ENCODE results near the gene SEMA3A.

SEMA3A gene

DNA sequence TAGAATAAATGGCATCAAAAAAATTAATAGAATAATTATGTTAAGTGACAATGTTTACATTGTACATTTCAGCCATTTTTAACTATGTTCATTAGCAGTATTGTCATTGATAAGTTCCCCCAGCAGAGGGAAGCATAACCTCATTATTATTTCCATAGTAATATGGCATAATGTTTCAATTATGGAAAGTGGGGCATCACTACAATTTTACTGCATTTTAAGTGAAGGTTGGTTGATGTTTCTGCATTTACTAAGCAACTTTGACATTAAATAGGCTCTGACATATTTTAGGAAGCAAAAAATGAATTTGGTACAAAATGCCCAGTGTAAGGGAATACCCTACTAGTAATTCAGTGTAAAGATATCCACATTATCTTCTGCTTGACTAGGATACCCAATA lies 218.3 kb downstream of the SEMA3A start:
- Histone ChIP-seq H3K4me1 (ENCODE audit: insufficient read depth, low read length) (no peaks in the 10 kb centered on the region), H3K9me3 (ENCODE audit: insufficient read depth, low read depth, low read length) (no peaks in the 10 kb centered on the region), H3K9ac (ENCODE audit: low read depth, low read length) (no peak overlapping the region), H3K27ac (ENCODE audit: low read depth, low read length) (no peak overlapping the region), H3K36me3 (ENCODE audit: insufficient read depth, low read length) (peaks cover 39% of the 10 kb centered on the region), H3K4me3 (ENCODE audit: low read length) (no peak overlapping the region), H3K27me3 (ENCODE audit: insufficient read depth, low read length) (no peaks in the 10 kb centered on the region)

DNA sequence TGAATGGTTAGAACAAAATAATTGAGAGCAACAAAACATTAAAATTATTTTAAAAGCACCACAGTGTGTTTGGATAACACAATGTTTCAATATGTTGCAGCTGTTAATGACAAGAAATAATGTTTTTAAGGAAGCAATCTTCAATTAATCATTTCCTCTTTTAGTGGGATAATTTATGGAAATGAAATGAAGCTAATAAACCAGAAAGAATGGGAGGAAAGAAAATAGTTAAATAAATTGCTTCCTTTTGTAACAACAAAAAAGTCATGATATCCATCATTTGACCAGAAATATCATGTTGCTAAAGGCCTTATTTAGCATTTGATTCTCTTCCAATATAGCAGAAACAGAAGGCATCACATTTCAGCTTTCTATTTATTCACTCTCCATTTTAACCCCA lies 224.5 kb downstream of the SEMA3A start:
- no peaks in the 10 kb centered on the region for H3K9me3 ChIP-seq (ENCODE audit: insufficient read depth, low read depth, low read length)
- H3K4me3 ChIP-seq (ENCODE audit: low read length), result no peak overlapping the region
- H3K9ac ChIP-seq (ENCODE audit: low read depth, low read length), result no peak overlapping the region
- H3K4me1 ChIP-seq (ENCODE audit: insufficient read depth, low read length), result no peaks in the 10 kb centered on the region
- H3K27me3 ChIP-seq (ENCODE audit: insufficient read depth, low read length), result no peaks in the 10 kb centered on the region
- H3K36me3 ChIP-seq (ENCODE audit: insufficient read depth, low read length), result peaks cover 4% of the 10 kb centered on the region; the same call in 1 of the 2 replicates
- no peak overlapping the region for H3K27ac ChIP-seq (ENCODE audit: low read depth, low read length)

DNA sequence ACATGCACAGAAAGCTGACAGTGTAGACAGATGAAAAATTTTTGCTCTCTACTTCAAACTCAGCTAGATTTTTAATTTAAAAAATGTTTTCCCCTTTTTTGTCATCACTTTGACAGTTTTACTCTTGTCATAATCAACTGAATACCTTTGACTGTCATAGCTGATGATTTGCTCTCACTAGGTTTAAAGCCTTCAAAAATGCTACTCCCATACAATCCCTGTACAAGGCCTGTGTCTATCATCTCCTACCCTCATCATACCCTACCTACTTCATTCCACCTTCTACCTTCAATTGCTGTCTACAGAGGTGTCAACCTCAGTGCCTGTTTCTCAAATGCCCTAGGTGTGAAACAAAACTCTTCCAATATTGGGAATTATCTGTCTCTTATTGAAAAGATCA lies 230.3 kb downstream of the SEMA3A start:
- Histone ChIP-seq H3K4me1 (ENCODE audit: insufficient read depth, low read length) (no peaks in the 10 kb centered on the region), H3K4me3 (ENCODE audit: low read length) (no peak overlapping the region), H3K9me3 (ENCODE audit: insufficient read depth, low read depth, low read length) (no peaks in the 10 kb centered on the region), H3K9ac (ENCODE audit: low read depth, low read length) (no peak overlapping the region), H3K27me3 (ENCODE audit: insufficient read depth, low read length) (no peaks in the 10 kb centered on the region), H3K36me3 (ENCODE audit: insufficient read depth, low read length) (peaks cover 35% of the 10 kb centered on the region), H3K27ac (ENCODE audit: low read depth, low read length) (no peak overlapping the region)

DNA sequence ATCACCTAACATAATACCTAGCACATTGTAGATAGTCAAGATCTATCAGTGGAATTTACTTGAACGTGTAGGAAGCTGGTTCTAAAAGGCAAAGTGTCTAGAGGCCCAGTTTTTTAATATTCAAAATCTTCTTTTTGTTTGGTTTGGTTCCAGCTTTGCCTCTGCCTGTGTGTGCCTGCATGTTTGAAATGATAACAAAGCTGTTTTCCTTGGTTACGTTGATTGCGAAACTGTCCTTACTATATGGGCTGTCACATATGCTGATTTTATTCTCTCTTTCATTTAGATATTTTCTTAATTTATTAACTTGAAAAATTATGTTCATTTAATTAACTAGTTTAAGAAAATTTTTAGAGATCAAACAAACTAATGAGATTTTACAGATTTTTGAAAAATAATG lies 237.3 kb downstream of the SEMA3A start:
- no peak overlapping the region for H3K4me3 ChIP-seq (ENCODE audit: low read length)
- H3K4me1 ChIP-seq (ENCODE audit: insufficient read depth, low read length), result no peaks in the 10 kb centered on the region
- no peak overlapping the region for H3K9ac ChIP-seq (ENCODE audit: low read depth, low read length)
- H3K27ac ChIP-seq (ENCODE audit: low read depth, low read length), result no peak overlapping the region
- peaks cover 27% of the 10 kb centered on the region for H3K36me3 ChIP-seq (ENCODE audit: insufficient read depth, low read length)
- H3K9me3 ChIP-seq (ENCODE audit: insufficient read depth, low read depth, low read length), result no peaks in the 10 kb centered on the region
- 0% methylated on average over 1 of the region's 3 CpGs for WGBS
- H3K27me3 ChIP-seq (ENCODE audit: insufficient read depth, low read length), result no peaks in the 10 kb centered on the region

DNA sequence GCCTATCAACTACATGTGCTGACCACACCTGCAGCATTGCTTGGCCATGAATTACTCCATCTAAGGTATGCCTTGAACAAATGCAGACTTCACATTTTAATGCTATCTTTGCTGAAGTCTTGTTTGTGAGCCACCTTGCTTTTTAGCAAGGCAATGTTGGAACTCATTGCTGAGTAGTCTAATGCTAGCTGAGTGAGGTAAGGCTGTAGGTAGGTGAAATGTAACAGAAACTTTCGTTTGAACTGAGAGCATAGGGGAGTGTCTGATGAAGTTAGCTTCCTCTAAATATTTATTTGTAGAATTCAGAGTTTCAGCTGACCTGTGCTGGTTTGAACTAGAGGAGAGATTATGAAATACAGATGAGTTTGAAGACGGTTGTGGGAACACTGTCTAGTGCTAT lies 238.5 kb downstream of the SEMA3A start:
- 74% methylated on average over 2 of the region's 2 CpGs for WGBS
- H3K4me3 ChIP-seq (ENCODE audit: low read length), result no peak overlapping the region
- no peaks in the 10 kb centered on the region for H3K4me1 ChIP-seq (ENCODE audit: insufficient read depth, low read length)
- no peak overlapping the region for H3K9ac ChIP-seq (ENCODE audit: low read depth, low read length)
- no peaks in the 10 kb centered on the region for H3K27me3 ChIP-seq (ENCODE audit: insufficient read depth, low read length)
- no peaks in the 10 kb centered on the region for H3K9me3 ChIP-seq (ENCODE audit: insufficient read depth, low read depth, low read length)
- H3K27ac ChIP-seq (ENCODE audit: low read depth, low read length), result no peak overlapping the region
- H3K36me3 ChIP-seq (ENCODE audit: insufficient read depth, low read length), result peaks cover 15% of the 10 kb centered on the region

DNA sequence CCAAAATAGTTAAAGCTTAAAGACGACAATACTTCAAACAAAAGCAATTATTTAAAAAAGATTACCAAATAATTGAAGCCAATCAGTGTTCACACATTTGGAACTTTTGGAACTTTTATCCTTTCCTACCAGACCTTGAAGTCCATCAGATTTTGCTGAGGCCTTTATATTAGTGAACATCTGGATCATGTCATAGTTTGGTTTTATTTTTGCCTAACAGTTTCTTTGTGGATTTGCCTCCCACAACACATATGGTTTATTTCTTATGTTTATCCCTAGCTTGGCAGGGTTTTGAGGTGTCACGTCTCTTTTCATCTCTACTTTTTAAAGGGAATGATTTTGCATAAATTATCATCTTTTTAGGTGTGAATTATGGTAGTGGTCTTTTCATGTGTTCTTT lies 242.4 kb downstream of the SEMA3A start:
- WGBS, result 93% methylated on average over 1 of the region's 2 CpGs
- no peaks in the 10 kb centered on the region for H3K9me3 ChIP-seq (ENCODE audit: insufficient read depth, low read depth, low read length)
- no peak overlapping the region for H3K9ac ChIP-seq (ENCODE audit: low read depth, low read length)
- H3K4me3 ChIP-seq (ENCODE audit: low read length), result no peak overlapping the region
- no peaks in the 10 kb centered on the region for H3K27me3 ChIP-seq (ENCODE audit: insufficient read depth, low read length)
- H3K27ac ChIP-seq (ENCODE audit: low read depth, low read length), result no peak overlapping the region
- H3K4me1 ChIP-seq (ENCODE audit: insufficient read depth, low read length), result no peaks in the 10 kb centered on the region
- no peaks in the 10 kb centered on the region for H3K36me3 ChIP-seq (ENCODE audit: insufficient read depth, low read length)

DNA sequence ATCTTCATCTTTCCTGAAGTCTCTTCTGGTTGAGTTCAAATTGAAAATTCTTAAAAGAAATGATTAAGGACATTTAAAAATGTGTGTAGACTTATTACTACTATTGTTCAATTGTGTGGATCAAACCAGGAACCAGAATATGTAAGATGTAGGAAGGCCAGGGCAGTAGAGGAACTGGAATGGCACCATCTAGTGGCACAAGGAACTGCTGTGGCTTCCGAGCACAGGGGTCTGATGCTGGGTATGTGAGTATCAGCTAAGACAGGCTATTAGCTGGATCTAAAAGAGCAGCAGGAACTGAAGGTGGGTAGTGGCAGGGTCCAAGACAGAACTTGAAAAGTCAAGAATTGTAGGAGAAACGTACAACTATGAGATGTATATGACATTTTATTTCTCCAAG lies 247.3 kb downstream of the SEMA3A start:
- Histone ChIP-seq H3K9ac (ENCODE audit: low read depth, low read length) (no peak overlapping the region), H3K27me3 (ENCODE audit: insufficient read depth, low read length) (no peaks in the 10 kb centered on the region), H3K36me3 (ENCODE audit: insufficient read depth, low read length) (no peaks in the 10 kb centered on the region), H3K4me3 (ENCODE audit: low read length) (no peak overlapping the region), H3K9me3 (ENCODE audit: insufficient read depth, low read depth, low read length) (no peaks in the 10 kb centered on the region), H3K4me1 (ENCODE audit: insufficient read depth, low read length) (no peaks in the 10 kb centered on the region), H3K27ac (ENCODE audit: low read depth, low read length) (no peak overlapping the region)
- 59% methylated on average over 1 of the region's 2 CpGs for WGBS

DNA sequence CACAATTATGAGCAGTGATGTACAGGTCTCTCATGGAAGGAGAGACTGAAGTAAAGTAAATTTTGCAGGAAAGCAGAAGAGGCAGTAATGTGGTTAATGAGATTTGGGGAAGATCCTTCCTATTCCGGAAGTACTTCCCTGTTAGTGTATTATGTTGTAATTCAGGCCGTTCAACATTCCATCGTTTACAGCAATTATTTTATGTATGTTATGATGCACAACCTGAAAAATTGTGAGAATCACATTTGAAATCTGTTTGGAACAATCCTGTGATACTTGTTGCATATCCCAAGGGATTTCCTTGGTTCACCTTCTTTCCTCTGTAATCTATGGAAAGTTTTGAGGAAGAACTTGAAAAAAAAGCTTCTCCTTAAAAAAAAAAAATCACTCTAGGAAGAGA lies 247.8 kb downstream of the SEMA3A start:
- no peak overlapping the region for H3K9ac ChIP-seq (ENCODE audit: low read depth, low read length)
- 96% methylated on average over 3 of the region's 3 CpGs for WGBS
- no peak overlapping the region for H3K4me3 ChIP-seq (ENCODE audit: low read length)
- H3K27ac ChIP-seq (ENCODE audit: low read depth, low read length), result no peak overlapping the region
- H3K36me3 ChIP-seq (ENCODE audit: insufficient read depth, low read length), result no peaks in the 10 kb centered on the region
- H3K9me3 ChIP-seq (ENCODE audit: insufficient read depth, low read depth, low read length), result no peaks in the 10 kb centered on the region
- no peaks in the 10 kb centered on the region for H3K27me3 ChIP-seq (ENCODE audit: insufficient read depth, low read length)
- no peaks in the 10 kb centered on the region for H3K4me1 ChIP-seq (ENCODE audit: insufficient read depth, low read length)

DNA sequence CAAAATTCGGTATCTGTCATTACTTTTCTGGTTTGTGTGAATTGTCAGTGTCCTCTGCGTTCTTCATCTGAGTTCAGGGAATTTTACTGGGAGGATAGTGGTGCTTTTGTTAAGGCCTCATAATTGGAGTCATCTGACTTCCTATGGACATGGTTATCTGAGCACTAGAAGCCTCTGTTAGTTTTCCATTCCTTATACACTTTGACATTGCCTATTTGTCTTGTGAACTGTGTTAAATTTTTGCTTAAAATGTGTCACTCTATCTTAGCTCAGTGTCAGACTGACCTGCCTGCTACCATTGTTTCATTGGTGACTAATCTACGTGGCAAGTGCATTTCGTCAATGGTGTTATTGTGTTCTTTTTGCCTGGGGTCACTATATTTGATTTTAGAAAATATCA lies 253.3 kb downstream of the SEMA3A start:
- Histone ChIP-seq H3K4me3 (ENCODE audit: low read length) (no peak overlapping the region), H3K4me1 (ENCODE audit: insufficient read depth, low read length) (peaks cover under 1% of the 10 kb centered on the region; the same call in 1 of the 2 replicates), H3K27me3 (ENCODE audit: insufficient read depth, low read length) (no peaks in the 10 kb centered on the region), H3K27ac (ENCODE audit: low read depth, low read length) (no peak overlapping the region), H3K36me3 (ENCODE audit: insufficient read depth, low read length) (no peaks in the 10 kb centered on the region), H3K9me3 (ENCODE audit: insufficient read depth, low read depth, low read length) (no peaks in the 10 kb centered on the region), H3K9ac (ENCODE audit: low read depth, low read length) (no peak overlapping the region)
- WGBS, result 97% methylated on average over 4 of the region's 4 CpGs

DNA sequence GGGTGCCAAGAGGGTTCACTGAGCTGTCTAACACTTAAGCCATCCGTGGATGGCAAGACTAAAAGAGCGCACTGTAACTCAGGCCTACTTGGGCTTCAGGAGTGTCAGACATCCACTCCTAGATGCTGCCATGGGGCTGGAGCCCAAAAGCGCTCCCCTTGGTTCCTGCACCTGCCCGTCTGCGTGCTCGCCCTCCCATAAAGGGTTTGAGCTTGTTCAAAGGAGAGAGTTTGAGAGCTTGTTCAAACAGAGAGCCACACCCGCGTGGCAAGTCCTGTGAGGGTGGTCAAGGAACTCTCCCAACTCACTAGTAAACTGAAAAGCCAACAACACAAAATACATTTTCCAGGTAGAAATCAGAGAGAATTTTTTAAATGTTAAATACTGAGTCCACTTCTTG lies 256.7 kb downstream of the SEMA3A start:
- Histone ChIP-seq H3K36me3 (ENCODE audit: insufficient read depth, low read length) (no peaks in the 10 kb centered on the region), H3K27ac (ENCODE audit: low read depth, low read length) (no peak overlapping the region), H3K4me3 (ENCODE audit: low read length) (no peak overlapping the region), H3K4me1 (ENCODE audit: insufficient read depth, low read length) (peaks cover 2% of the 10 kb centered on the region; the same call in 1 of the 2 replicates), H3K27me3 (ENCODE audit: insufficient read depth, low read length) (no peaks in the 10 kb centered on the region), H3K9ac (ENCODE audit: low read depth, low read length) (no peak overlapping the region), H3K9me3 (ENCODE audit: insufficient read depth, low read depth, low read length) (no peaks in the 10 kb centered on the region)
- 98% methylated on average over 7 of the region's 8 CpGs for WGBS

DNA sequence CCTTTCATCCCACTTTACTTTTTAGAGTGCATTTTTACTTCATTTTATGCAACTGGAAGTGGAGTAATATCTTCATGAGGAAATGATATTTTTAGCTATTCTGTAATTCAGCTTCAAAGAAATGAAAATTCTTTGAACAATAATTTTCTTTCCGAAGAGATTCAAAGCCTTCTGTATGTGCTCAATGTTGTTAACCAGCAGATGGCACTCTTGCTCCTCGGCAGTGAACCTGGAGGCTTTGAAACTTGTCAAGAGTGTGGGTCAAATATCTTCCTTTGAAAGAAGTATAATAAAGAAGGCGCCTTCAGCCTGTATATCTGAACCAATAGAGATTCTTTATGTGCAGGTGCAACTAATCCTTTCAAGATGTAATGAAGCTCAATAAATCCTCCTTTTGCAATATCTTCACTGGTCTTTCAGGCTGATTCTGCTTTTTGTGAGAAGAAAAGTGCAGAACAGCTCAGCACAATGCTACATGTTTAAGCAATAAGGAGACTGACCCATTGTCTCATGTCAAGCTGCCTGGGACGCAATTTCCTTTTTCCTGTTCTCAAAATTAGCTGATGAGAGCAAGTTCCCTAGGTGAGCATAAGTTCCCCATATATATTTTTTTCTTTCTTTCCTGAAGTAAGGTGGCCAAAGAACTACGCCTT lies 258.4 kb downstream of the SEMA3A start:
- no peak overlapping the region for H3K9ac ChIP-seq (ENCODE audit: low read depth, low read length)
- WGBS, result 64% methylated on average over 5 of the region's 5 CpGs
- H3K9me3 ChIP-seq (ENCODE audit: insufficient read depth, low read depth, low read length), result no peaks in the 10 kb centered on the region
- H3K4me3 ChIP-seq (ENCODE audit: low read length), result no peak overlapping the region
- H3K4me1 ChIP-seq (ENCODE audit: insufficient read depth, low read length), result peaks cover 2% of the 10 kb centered on the region; the same call in 1 of the 2 replicates
- no peaks in the 10 kb centered on the region for H3K27me3 ChIP-seq (ENCODE audit: insufficient read depth, low read length)
- no peaks in the 10 kb centered on the region for H3K36me3 ChIP-seq (ENCODE audit: insufficient read depth, low read length)
- no peak overlapping the region for H3K27ac ChIP-seq (ENCODE audit: low read depth, low read length)

DNA sequence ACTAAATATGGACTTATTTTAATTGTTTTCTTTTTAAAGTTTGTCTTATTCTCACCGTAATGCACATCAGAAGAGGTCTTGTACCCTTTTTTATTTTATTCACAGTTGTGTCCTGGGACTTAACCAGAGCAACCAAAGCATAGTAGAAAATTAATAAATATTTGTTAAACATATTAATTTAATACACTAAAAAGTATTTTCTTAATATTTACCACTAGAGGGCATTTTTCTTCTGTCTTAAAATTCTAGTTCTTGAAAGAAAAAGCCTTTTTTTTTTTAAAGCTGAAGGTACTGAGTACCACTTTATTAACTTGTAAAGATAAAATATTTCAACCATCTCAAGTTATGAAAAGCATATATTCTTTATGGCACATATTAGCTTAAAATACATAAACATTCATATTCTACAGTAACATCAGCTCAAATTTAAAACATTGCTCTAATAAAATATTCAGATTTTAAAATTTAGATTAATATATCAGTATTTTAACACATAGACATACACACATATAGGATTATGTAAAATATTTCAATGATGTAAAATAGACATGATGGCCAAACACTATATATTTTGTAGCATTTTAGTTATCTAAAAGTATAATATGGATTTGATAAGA lies 260.4 kb downstream of the SEMA3A start:
- no CpG with 5 or more reads among the region's 1 CpG for WGBS
- H3K27ac ChIP-seq (ENCODE audit: low read depth, low read length), result no peak overlapping the region

More for the DNA sequence above, 260.4 kb downstream of the SEMA3A start:
- Histone ChIP-seq H3K9ac (ENCODE audit: low read depth, low read length) (no peak overlapping the region), H3K36me3 (ENCODE audit: insufficient read depth, low read length) (no peaks in the 10 kb centered on the region), H3K4me1 (ENCODE audit: insufficient read depth, low read length) (peaks cover 2% of the 10 kb centered on the region; the same call in 1 of the 2 replicates), H3K27me3 (ENCODE audit: insufficient read depth, low read length) (no peaks in the 10 kb centered on the region), H3K4me3 (ENCODE audit: low read length) (no peak overlapping the region), H3K9me3 (ENCODE audit: insufficient read depth, low read depth, low read length) (no peaks in the 10 kb centered on the region)
